Activated T-helper 1 cell treated with anti-CD3 and anti-CD28 coated beads, Interleukin-12 subunit alpha, Interleukin-12 subunit beta, Interleukin-2, Interleukin-4 antibody, amounts not matched to agents 30 ng/mL and 10 ng/mL and 1 ng/mL, durations not matched to agents 14 hours and 24 hours and 36 hours (primary cell): ENCODE measurements around the gene CROCC. TPM values are rescaled to one million over a fixed set of nuclear protein-coding genes. Genes with fewer than 3 reads are reported as not detected.
"Not testable (repeated sequence)": the region's sequence is repeated elsewhere in the genome, so short reads cannot be mapped to it uniquely, and the experiment has no call there.

Experiments used
- DNase-seq: peaks from one replicate; pipeline ENCODE4 v3.0.0; 2021; ENCODE audit warnings: low spot score
- H3K27ac Mint-ChIP-seq: one replicate; pipeline ENCODE4 v1.8.0; 2021; ENCODE audit warnings: mild to moderate bottlenecking, mixed read lengths
- H3K27me3 Mint-ChIP-seq: one replicate; pipeline ENCODE4 v1.8.0; 2022; ENCODE audit warnings: mild to moderate bottlenecking, moderate library complexity, mixed read lengths; ENCODE audit not compliant: insufficient read depth
- H3K36me3 Mint-ChIP-seq: one replicate; pipeline ENCODE4 v1.8.0; 2021; ENCODE audit warnings: low read depth, mixed read lengths
- H3K4me1 Mint-ChIP-seq: one replicate; pipeline ENCODE4 v1.8.0; 2021; ENCODE audit warnings: low read depth, mixed read lengths
- H3K4me3 Mint-ChIP-seq: one replicate; pipeline ENCODE4 v1.8.0; 2021; ENCODE audit warnings: mild to moderate bottlenecking, moderate library complexity, mixed read lengths
- H3K9me3 Mint-ChIP-seq: one replicate; pipeline ENCODE4 v1.8.0; 2021; ENCODE audit warnings: mixed read lengths
- intact Hi-C: fragments of 100-400 bp; cut with micrococcal nuclease; formaldehyde crosslinking; loops from one replicate; pipeline ENCODE4 v1.15.1; 2024
- total RNA-seq: library from RNA; stranded (reverse); gene quantifications from 2 replicates; pipeline ENCODE4 v1.2.3, GENCODE V29; 2022

The CROCC gene
- total RNA-seq, 1 donor from 2014 or later: 22.6 TPM

GRCh38 chr1:16913833-16914662, 7.7 kb upstream of the CROCC start:
- Mint-ChIP-seq H3K27me3 (peaks cover 2% of the 10 kb centered on the region), H3K9me3 (no peaks in the 10 kb centered on the region), H3K27ac (peak overlapping the region; percentile 63), H3K4me3 (peak overlapping the region; percentile 88), H3K36me3 (no peaks in the 10 kb centered on the region), H3K4me1 (peaks cover 33% of the 10 kb centered on the region)
- DNase-seq: peak; percentile 89
- intact Hi-C loops: loop anchor here (1.0 to 2.0 kb wide), 2 partner anchors 9 to 47 kb away; no protein-coding TSS in a partner anchor

- H3K9me3 Mint-ChIP-seq, DNase-seq, intact Hi-C loops, H3K36me3 Mint-ChIP-seq, H3K27me3 Mint-ChIP-seq: not testable (repeated sequence)
- H3K4me3 Mint-ChIP-seq: peak overlapping the region; percentile 88
- H3K4me1 Mint-ChIP-seq: peaks cover 33% of the 10 kb centered on the region
- peak overlapping the region; percentile 63 for H3K27ac Mint-ChIP-seq
Measured at GRCh38 chr1:16914928-16915626, 6.7 kb upstream of the CROCC start.

DNA sequence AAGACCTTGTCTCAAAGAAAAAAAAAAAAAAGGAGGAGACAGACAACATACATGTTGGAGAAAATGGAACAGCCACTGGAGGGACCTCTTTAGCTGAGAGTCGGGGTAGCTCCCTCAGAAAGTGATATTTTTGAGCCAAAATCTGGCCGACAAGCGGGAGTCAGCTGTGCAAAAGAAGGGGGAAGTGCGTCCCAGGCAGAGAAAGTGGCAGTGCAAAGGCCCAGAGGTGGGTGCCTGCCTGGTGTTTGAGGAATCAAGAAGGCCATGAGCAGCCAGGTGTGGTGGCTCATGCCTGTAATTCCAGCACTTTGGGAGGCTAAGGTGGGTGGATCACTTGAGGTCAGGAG, 6.1 kb upstream of the CROCC start:
- no peak overlapping the region for H3K27ac Mint-ChIP-seq
- H3K4me1 Mint-ChIP-seq: peaks cover 33% of the 10 kb centered on the region
- no peaks in the 10 kb centered on the region for H3K36me3 Mint-ChIP-seq
- no peak for DNase-seq
- H3K27me3 Mint-ChIP-seq: no peaks in the 10 kb centered on the region
- H3K9me3 Mint-ChIP-seq: no peaks in the 10 kb centered on the region
- peak overlapping the region; percentile 88 for H3K4me3 Mint-ChIP-seq
- intact Hi-C loops: no loop called here

- DNase-seq, intact Hi-C loops, H3K27ac Mint-ChIP-seq, H3K36me3 Mint-ChIP-seq, H3K9me3 Mint-ChIP-seq, H3K27me3 Mint-ChIP-seq: not testable (repeated sequence)
- Mint-ChIP-seq H3K4me1 (peaks cover 34% of the 10 kb centered on the region), H3K4me3 (peak overlapping the region; percentile 13)
Measured at GRCh38 chr1:16916036-16916880, 5.5 kb upstream of the CROCC start.

GRCh38 chr1:16918371-16918770, 3.4 kb upstream of the CROCC start:
- Mint-ChIP-seq H3K36me3 (no peaks in the 10 kb centered on the region), H3K9me3 (no peaks in the 10 kb centered on the region), H3K27me3 (no peaks in the 10 kb centered on the region), H3K4me3 (no peak overlapping the region), H3K27ac (no peak overlapping the region), H3K4me1 (peaks cover 24% of the 10 kb centered on the region)
- intact Hi-C loops: no loop called here
- no peak for DNase-seq

- H3K36me3 Mint-ChIP-seq, H3K27ac Mint-ChIP-seq, intact Hi-C loops, DNase-seq, H3K4me3 Mint-ChIP-seq, H3K9me3 Mint-ChIP-seq, H3K27me3 Mint-ChIP-seq: not testable (repeated sequence)
- peaks cover 20% of the 10 kb centered on the region for H3K4me1 Mint-ChIP-seq
Measured at GRCh38 chr1:16918936-16919665, 2.6 kb upstream of the CROCC start.

DNA sequence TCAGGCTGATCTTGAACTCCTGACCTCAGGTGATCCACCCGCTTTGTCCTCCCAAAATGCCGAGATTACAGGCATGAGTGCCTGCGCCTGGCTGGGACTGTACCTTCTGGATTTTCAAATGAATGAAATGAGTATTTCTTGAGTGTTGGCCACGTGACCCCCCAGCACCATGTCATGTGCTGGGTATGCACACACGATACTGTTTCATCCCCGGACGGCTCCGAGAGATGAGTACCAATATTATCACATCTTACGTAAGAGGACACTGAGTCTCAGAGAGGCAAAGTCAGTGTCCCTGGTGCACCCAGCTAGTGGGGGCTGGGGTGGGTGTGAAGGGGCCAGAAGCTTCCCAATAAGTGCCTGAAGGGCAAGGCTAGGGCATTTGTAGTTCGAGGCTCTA, 780 bp upstream of the CROCC start:
- DNase-seq: no peak
- Mint-ChIP-seq H3K4me3 (no peak overlapping the region), H3K9me3 (no peaks in the 10 kb centered on the region), H3K36me3 (no peaks in the 10 kb centered on the region), H3K4me1 (peaks cover 15% of the 10 kb centered on the region), H3K27ac (no peak overlapping the region), H3K27me3 (peaks cover 4% of the 10 kb centered on the region)
- intact Hi-C loops: no loop called here

GRCh38 chr1:16922466-16922865, 735 bp downstream of the CROCC start:
- Mint-ChIP-seq H3K27ac (no peak overlapping the region), H3K4me3 (no peak overlapping the region), H3K4me1 (peaks cover 15% of the 10 kb centered on the region), H3K36me3 (no peaks in the 10 kb centered on the region), H3K27me3 (peaks cover 4% of the 10 kb centered on the region), H3K9me3 (no peaks in the 10 kb centered on the region)
- intact Hi-C loops: no loop called here
- no peak for DNase-seq

DNA sequence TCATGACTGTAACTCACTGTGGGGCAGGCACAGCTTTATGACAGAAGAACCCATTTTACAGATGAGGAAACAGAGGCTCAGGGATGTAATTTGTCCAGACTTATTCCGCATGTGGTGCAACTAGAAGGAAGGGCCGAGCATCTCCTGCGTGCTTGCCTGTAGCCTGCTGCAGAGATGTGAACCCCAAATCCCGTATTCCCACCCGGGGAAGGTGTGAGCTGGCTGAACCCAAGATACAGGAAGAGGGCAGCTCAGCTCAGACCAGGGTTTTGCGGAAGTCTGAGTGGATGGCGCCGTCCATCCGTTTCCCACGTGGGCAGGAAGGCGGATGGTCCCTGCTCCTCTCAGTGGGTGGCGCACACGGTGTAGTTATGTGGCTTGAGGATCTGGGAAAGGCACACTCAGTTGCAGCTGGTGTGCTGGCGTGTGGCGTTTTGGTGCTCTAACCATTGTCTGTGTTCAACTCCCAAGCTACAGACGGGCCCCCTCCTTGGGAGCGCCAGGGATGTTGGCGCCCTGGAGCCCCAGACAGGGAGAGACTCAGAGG, 1.2 kb downstream of the CROCC start:
- DNase-seq: no peak
- intact Hi-C loops: no loop called here
- peaks cover 4% of the 10 kb centered on the region for H3K27me3 Mint-ChIP-seq
- no peaks in the 10 kb centered on the region for H3K36me3 Mint-ChIP-seq
- no peaks in the 10 kb centered on the region for H3K9me3 Mint-ChIP-seq
- no peak overlapping the region for H3K27ac Mint-ChIP-seq
- H3K4me1 Mint-ChIP-seq: peaks cover 15% of the 10 kb centered on the region
- no peak overlapping the region for H3K4me3 Mint-ChIP-seq

DNA sequence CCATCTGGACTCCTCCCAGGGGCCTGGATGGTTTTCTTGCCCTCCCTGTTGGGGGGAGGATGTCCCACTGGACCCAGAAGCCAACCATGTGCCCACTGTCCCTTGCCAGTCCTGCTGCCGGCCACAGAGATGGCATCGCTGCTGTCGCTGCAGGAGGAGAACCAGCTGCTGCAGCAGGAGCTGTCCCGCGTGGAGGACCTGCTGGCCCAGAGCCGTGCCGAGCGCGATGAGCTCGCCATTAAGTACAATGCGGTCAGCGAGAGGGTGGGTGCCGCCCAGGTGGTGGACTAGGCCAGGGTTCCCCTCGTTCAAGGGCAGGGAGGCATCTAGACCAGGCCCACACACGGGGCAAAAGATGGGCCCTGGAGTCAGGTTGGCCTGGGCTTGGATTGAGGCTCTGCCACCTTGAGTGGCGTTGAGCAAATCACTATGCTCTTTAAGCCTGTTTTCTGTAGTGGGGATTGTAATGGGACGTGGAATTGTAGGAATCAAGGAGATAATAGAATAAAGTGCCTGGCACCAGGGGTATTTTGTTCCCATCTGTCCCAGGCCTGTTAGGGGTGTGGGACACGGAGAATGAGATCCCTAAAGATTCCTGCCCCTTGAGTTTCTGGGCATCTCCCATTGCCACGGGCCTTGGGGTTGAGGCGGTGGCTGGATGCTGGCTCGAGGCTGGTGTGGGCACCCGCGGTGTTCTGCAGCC, 2.6 kb downstream of the CROCC start:
- Mint-ChIP-seq H3K36me3 (no peaks in the 10 kb centered on the region), H3K27ac (no peak overlapping the region), H3K4me3 (no peak overlapping the region), H3K4me1 (peaks cover 15% of the 10 kb centered on the region), H3K9me3 (no peaks in the 10 kb centered on the region), H3K27me3 (peaks cover 4% of the 10 kb centered on the region)
- DNase-seq: no peak
- intact Hi-C loops: no loop called here

DNA sequence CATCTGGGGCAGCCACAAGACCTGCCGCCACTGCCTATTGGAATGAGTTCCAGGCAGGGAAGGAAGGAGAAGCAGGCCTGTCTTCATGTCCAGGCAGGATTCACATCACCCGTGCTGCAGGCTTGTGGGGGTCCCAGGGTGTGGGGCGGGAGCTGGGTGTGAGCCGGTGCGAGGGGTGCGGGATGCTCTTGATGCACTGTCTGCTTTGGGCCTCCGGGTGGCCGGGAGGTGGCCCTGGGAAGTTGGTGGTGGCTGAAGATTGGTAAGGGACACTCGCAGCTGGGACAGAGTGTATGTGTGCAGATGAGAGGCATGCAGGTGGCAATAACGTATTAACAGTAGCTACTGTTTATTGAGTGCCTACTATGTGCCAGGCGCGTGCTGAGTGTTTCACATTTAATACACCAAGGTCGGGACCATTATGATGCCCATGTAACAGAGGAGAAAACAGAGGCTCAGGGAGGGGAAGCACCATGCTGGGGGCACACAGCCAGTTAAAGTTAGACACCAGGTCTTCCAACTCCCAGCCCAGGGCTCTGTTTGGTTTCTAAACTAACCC, 3.3 kb downstream of the CROCC start:
- H3K27me3 Mint-ChIP-seq: peaks cover 4% of the 10 kb centered on the region
- peaks cover 15% of the 10 kb centered on the region for H3K4me1 Mint-ChIP-seq
- DNase-seq: no peak
- intact Hi-C loops: no loop called here
- no peaks in the 10 kb centered on the region for H3K9me3 Mint-ChIP-seq
- H3K4me3 Mint-ChIP-seq: no peak overlapping the region
- H3K27ac Mint-ChIP-seq: no peak overlapping the region
- H3K36me3 Mint-ChIP-seq: no peaks in the 10 kb centered on the region
